Measurements from ENCODE around the gene ARMC7. TPM values are rescaled to one million over a fixed set of nuclear protein-coding genes. Genes with fewer than 3 reads are reported as not detected.
A peak's percentile ranks its signal among the peaks of the same experiment; 100 is the strongest.
"Not testable (repeated sequence)": the region's sequence is repeated elsewhere in the genome, so short reads cannot be mapped to it uniquely, and the experiment has no call there.

The ARMC7 gene
- total RNA-seq, 3 donors from 2014 or later (not counting 1 experiment from before 2014, with no cell fraction given): 9.3 to 18.6 (median 11.3) TPM

DNA sequence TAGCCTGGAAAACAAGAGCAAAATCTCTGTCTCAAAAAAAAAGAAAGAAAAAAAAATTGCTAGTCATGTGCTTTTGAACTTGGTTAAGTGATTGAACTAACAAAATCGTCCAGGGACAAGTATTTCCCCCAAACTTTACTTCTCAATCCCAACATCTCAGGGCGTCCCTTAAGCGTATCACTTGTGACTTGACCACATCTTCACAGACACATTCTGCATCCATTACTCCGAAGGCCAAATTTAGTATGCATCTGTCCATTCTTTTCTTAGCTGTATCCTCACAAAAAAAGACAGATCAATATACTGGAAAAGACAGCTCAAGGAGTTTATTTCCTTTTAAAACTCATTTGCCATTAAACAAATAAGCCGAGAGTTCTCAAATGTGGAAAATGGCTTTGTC is 50.4 kb downstream of the ARMC7 start:
- Histone ChIP-seq H3K4me3 (ENCODE audit: low read length) (no peak overlapping the region), H3K9me3 (ENCODE audit: control insufficient read depth, insufficient read depth, low read length) (no peaks in the 10 kb centered on the region), H3K36me3 (ENCODE audit: control insufficient read depth, insufficient read depth, low read length) (no peaks in the 10 kb centered on the region), H3K27me3 (ENCODE audit: control insufficient read depth, insufficient read depth, low read length) (no peaks in the 10 kb centered on the region), H3K4me1 (ENCODE audit: control insufficient read depth, insufficient read depth, low read length) (no peaks in the 10 kb centered on the region), H3K27ac (ENCODE audit: low read length) (no peak overlapping the region)
- 95% methylated on average over 4 of the region's 5 CpGs for WGBS (ENCODE audit: insufficient coverage)
- Mint-ChIP-seq H3K4me3 (no peak overlapping the region), H3K27ac (no peak overlapping the region), H3K36me3 (no peaks in the 10 kb centered on the region), H3K27me3 (ENCODE audit: low read depth in 2 of 2) (no peaks in the 10 kb centered on the region), H3K9me3 (no peaks in the 10 kb centered on the region), H3K4me1 (peaks cover 0 to under 1% of the 10 kb centered on the region in 2 donors)
- intact Hi-C loops (cut with micrococcal nuclease): no loop called here
- TF ChIP-seq, protein P1, sequence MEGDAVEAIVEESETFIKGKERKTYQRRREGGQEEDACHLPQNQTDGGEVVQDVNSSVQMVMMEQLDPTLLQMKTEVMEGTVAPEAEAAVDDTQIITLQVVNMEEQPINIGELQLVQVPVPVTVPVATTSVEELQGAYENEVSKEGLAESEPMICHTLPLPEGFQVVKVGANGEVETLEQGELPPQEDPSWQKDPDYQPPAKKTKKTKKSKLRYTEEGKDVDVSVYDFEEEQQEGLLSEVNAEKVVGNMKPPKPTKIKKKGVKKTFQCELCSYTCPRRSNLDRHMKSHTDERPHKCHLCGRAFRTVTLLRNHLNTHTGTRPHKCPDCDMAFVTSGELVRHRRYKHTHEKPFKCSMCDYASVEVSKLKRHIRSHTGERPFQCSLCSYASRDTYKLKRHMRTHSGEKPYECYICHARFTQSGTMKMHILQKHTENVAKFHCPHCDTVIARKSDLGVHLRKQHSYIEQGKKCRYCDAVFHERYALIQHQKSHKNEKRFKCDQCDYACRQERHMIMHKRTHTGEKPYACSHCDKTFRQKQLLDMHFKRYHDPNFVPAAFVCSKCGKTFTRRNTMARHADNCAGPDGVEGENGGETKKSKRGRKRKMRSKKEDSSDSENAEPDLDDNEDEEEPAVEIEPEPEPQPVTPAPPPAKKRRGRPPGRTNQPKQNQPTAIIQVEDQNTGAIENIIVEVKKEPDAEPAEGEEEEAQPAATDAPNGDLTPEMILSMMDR (IDR thresholded peaks at IDR 0.05): no peak
- DNase-seq (no peak), ATAC-seq (no peak)

DNA sequence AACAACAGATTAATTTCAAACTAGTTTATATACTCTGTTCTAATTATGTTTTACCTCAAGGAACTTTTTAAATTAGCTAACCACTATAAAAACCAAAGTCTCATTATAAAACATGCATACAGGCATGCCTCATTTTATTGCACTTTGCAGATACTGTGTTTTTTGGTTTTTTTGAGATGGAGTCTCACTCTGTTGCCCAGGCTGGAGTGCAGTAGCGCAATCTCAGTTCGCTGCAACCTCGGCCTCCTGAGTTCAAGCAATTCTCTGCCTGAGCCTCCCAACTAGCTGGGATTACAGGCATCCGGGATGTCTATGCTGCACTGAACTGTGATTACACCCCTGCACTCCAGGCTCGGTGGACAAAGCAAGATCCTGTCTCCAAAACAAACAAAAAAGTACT is 53.3 kb downstream of the ARMC7 start:
- Mint-ChIP-seq H3K4me1 (no peaks in the 10 kb centered on the region), H3K27me3 (ENCODE audit: low read depth in 2 of 2) (no peaks in the 10 kb centered on the region), H3K27ac (no peak overlapping the region), H3K36me3 (no peaks in the 10 kb centered on the region), H3K9me3 (no peaks in the 10 kb centered on the region), H3K4me3 (no peak overlapping the region)
- Histone ChIP-seq H3K4me3 (ENCODE audit: low read length) (no peak overlapping the region), H3K27ac (ENCODE audit: low read length) (no peak overlapping the region), H3K27me3 (ENCODE audit: control insufficient read depth, insufficient read depth, low read length) (no peaks in the 10 kb centered on the region), H3K9me3 (ENCODE audit: control insufficient read depth, insufficient read depth, low read length) (no peaks in the 10 kb centered on the region), H3K4me1 (ENCODE audit: control insufficient read depth, insufficient read depth, low read length) (no peaks in the 10 kb centered on the region), H3K36me3 (ENCODE audit: control insufficient read depth, insufficient read depth, low read length) (peaks cover 12% of the 10 kb centered on the region)
- ATAC-seq (no peak), DNase-seq (no peak)
- TF ChIP-seq, protein P1 (IDR thresholded peaks at IDR 0.05): no peak
- intact Hi-C loops (cut with micrococcal nuclease): no loop called here
- 96% methylated on average over 5 of the region's 5 CpGs for WGBS (ENCODE audit: insufficient coverage)

DNA sequence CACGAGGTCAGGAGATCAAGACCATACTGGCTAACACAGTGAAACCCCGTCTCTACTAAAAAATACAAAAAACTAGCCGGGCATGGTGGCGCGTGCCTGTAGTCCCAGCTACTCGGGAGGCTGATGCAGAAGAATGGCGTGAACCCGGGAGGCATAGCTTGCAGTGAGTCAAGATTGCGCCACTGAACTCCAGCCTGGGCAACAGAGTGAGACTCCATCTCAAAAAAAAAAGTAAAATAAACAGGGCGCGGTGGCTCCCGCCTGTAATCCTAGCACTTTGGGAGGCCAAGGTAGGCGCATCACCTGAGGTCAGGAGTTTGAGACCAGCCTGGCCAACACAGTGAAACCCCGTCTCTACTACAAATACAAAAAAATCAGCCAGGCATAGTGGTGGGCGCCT is 54.8 kb downstream of the ARMC7 start:
- intact Hi-C loops (cut with micrococcal nuclease); ATAC-seq; H3K27me3 Mint-ChIP-seq (ENCODE audit: low read depth in 2 of 2): not testable (repeated sequence)

DNA sequence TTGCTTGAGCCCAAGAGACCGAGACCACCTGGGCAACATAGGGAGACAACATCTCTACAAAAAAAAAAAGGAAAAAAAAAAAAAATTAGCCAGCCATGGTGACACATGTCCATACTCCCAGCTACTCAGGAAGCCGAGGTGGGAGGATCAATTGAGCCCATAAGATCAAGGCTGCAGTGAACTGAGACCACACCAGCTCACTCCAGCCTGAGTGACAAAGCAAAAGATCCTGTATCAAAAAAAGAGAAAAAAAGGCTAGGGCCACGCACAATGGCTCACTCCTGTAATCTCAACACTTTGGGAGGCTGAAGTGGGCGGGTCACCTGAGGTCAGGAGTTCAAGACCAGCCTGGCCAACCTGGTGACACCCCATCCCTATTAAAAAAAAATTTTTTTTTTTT is 59.2 kb downstream of the ARMC7 start:
- Mint-ChIP-seq H3K27me3 (ENCODE audit: low read depth in 2 of 2) (no peaks in the 10 kb centered on the region), H3K36me3 (peaks cover 6% of the 10 kb centered on the region), H3K27ac (no peak overlapping the region), H3K9me3 (no peaks in the 10 kb centered on the region), H3K4me1 (peaks cover 0 to 15% of the 10 kb centered on the region in 2 donors), H3K4me3 (no peak overlapping the region)
- DNase-seq (no peak), ATAC-seq (no peak)
- intact Hi-C loops (cut with micrococcal nuclease): no loop called here
- Histone ChIP-seq H3K4me3 (ENCODE audit: low read length) (no peak overlapping the region), H3K4me1 (ENCODE audit: control insufficient read depth, insufficient read depth, low read length) (peaks cover 4% of the 10 kb centered on the region), H3K27me3 (ENCODE audit: control insufficient read depth, insufficient read depth, low read length) (no peaks in the 10 kb centered on the region), H3K36me3 (ENCODE audit: control insufficient read depth, insufficient read depth, low read length) (peaks cover 31% of the 10 kb centered on the region), H3K27ac (ENCODE audit: low read length) (no peak overlapping the region), H3K9me3 (ENCODE audit: control insufficient read depth, insufficient read depth, low read length) (no peaks in the 10 kb centered on the region)
- TF ChIP-seq, protein P1 (IDR thresholded peaks at IDR 0.05): no peak
- 91% methylated on average over 4 of the region's 4 CpGs for WGBS (ENCODE audit: insufficient coverage)

More for the DNA sequence above, 54.8 kb downstream of the ARMC7 start:
- DNase-seq; H3K9me3 ChIP-seq (ENCODE audit: control insufficient read depth, insufficient read depth, low read length); H3K4me3 ChIP-seq (ENCODE audit: low read length); H3K27me3 ChIP-seq (ENCODE audit: control insufficient read depth, insufficient read depth, low read length); H3K4me3 Mint-ChIP-seq; H3K27ac ChIP-seq (ENCODE audit: low read length); H3K36me3 Mint-ChIP-seq; H3K4me1 Mint-ChIP-seq; H3K4me1 ChIP-seq (ENCODE audit: control insufficient read depth, insufficient read depth, low read length); H3K9me3 Mint-ChIP-seq: not testable (repeated sequence)
- H3K27ac Mint-ChIP-seq: peak overlapping the region in 1 of 2 donors; percentile 38
- 98% methylated on average over 15 of the region's 15 CpGs for WGBS (ENCODE audit: insufficient coverage)
- H3K36me3 ChIP-seq (ENCODE audit: control insufficient read depth, insufficient read depth, low read length): peaks cover 16% of the 10 kb centered on the region
